Measurements from ENCODE around the gene ARPC5.

Gene ARPC5

GRCh38 chr1:183586926-183587325 lies 48.7 kb downstream of the ARPC5 start:
- no peak for DNase-seq (ENCODE audit: low read depth in 3 of 3, low spot score in 1 of 3)

GRCh38 chr1:183586455-183586854 lies 49.1 kb downstream of the ARPC5 start:
- no peak for DNase-seq (ENCODE audit: low read depth in 3 of 3, low spot score in 1 of 3)

- no peak for DNase-seq (ENCODE audit: low read depth in 3 of 3, low spot score in 1 of 3)
Measured at GRCh38 chr1:183585038-183585437, 50.5 kb downstream of the ARPC5 start.

- DNase-seq (ENCODE audit: low read depth in 3 of 3, low spot score in 1 of 3): no peak
Measured at GRCh38 chr1:183584147-183584546, 51.4 kb downstream of the ARPC5 start.

DNA sequence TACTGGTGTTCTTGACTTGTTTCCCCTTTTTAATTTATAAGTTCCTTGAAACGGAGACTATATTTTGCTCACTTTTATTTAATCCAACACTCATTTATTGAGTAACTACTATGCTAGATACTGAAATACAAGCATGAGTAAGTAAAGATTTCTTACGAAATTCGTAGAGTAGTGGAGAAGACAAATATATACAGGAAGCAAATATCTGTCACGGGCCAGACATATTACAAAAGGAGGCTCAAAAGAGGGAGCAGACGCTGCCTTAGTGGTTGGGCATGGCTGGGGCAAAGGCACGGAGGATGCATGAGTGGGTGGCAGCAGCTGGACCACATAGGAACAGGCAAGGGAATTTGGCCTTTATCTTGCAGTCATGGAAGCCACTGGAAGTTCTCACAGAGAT lies 52.1 kb downstream of the ARPC5 start:
- DNase-seq (ENCODE audit: low read depth in 3 of 3, low spot score in 1 of 3): no peak

DNA sequence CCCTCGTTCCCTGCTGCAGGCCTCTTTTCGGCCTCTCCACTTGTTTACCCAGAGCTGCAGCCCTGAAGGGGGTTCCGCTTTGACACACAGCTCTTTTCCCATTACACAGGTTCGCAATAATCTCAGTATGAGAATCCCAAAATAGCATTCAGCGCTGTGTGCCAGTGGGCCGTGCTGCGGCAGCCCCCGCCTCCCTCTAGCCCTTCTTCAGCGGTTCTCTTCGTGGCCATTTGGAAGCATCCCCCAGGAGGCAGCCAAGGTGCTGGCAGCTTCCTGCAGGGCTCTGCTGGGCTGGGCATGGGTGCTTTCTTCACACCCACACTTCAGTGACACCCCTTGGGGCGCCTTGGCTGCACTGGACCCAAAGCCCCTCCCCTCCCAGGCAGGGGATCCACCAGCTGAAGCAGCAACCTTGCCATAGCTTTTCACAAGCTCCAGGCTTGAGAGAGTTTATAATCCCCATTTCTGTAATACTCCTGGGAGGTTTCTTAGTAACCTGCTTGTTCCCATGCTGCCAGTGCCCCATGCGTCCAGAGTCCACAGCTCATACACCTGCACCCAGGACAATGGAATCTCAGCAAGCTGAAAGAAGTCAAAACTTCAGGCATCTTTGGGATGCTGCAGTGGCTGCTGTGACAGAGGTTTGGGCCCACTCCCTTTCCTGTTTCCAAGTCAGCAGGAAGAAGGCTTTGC lies 53.4 kb downstream of the ARPC5 start:
- no peak for DNase-seq (ENCODE audit: low read depth in 3 of 3, low spot score in 1 of 3)

GRCh38 chr1:183580281-183580682 lies 55.3 kb downstream of the ARPC5 start:
- DNase-seq (ENCODE audit: low read depth in 3 of 3, low spot score in 1 of 3): no peak

GRCh38 chr1:183578856-183579255 lies 56.7 kb downstream of the ARPC5 start:
- no peak for DNase-seq (ENCODE audit: low read depth in 3 of 3, low spot score in 1 of 3)

DNA sequence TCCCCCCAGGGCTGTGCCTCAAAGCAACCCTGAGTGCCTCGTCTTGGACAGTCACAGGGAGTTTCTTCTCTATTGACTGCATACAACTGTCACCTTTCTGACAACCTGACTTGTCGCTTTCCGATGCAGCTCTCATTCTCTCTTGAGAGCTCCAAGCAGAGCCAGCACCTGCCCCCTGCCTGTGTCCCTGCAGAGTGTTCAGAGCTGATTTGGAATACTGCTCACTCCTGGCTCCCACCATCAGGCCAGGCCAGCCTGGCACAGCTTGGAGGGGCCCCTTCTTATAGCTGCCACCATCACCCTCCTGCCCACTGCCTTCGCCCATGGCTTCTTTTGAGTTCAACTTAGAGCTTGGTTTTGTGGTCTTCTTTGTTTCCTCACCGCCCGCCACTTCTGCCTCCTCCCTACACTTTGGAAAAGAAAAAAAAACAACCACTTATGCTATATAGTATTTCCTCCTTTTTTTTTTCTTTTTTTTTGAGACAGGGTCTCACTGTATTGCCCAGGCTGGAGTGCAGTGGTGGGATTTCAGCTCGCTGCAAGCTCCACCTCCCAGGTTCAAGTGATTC lies 57.6 kb downstream of the ARPC5 start:
- no peak for DNase-seq (ENCODE audit: low read depth in 3 of 3, low spot score in 1 of 3)

- DNase-seq (ENCODE audit: low read depth in 3 of 3, low spot score in 1 of 3): no peak
Measured at GRCh38 chr1:183576537-183576936, 59.0 kb downstream of the ARPC5 start.

DNA sequence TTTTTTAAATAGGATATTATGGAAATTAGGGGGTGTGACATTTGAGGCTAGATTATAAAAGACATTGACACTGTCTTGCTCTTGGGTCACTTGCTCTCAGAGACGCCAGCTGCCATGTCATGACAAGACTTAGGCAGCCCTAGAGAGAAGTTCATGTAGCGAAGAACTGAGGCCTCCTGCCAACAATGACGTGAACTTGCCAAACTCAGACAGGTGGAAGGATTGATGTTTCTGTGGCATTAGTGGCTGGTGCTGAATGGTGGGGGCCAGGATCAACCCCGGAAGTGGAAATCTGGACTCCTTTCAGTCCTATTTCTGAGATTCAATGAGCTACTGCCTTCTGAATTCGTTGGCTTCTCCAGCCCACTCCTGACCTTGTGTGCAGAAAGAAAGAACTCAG lies 60.0 kb downstream of the ARPC5 start:
- no peak for DNase-seq (ENCODE audit: low read depth in 3 of 3, low spot score in 1 of 3)

- DNase-seq (ENCODE audit: low read depth in 3 of 3, low spot score in 1 of 3): no peak
Measured at GRCh38 chr1:183572721-183573120, 62.9 kb downstream of the ARPC5 start.

- DNase-seq (ENCODE audit: low read depth in 3 of 3, low spot score in 1 of 3): no peak
Measured at GRCh38 chr1:183571678-183572268, 63.8 kb downstream of the ARPC5 start.

All from stimulated activated CD4-positive, alpha-beta T cell treated with anti-CD3 and anti-CD28 coated beads, TNF-alpha, amount 100 ng/mL, for 1 hour (primary cell).